Glutamatergic neuron (in vitro differentiated cells): ENCODE data around the gene ZNF564. TPM values are rescaled to one million over a fixed set of nuclear protein-coding genes. Genes with fewer than 3 reads are reported as not detected.
"Not testable (repeated sequence)": the region's sequence is repeated elsewhere in the genome, so short reads cannot be mapped to it uniquely, and the experiment has no call there.

Source experiments
- DNase-seq: peaks from one replicate; pipeline ENCODE4 v3.0.0; 2022
- H3K27ac Mint-ChIP-seq: one replicate; pipeline ENCODE4 v1.8.0; 2020; ENCODE audit warnings: mild to moderate bottlenecking, mixed read lengths, inconsistent platforms; ENCODE audit not compliant: unreplicated experiment
- H3K27me3 Mint-ChIP-seq: one replicate; pipeline ENCODE4 v1.8.0; 2020; ENCODE audit warnings: mild to moderate bottlenecking, moderate library complexity, mixed read lengths, inconsistent platforms; ENCODE audit not compliant: unreplicated experiment
- H3K36me3 Mint-ChIP-seq: one replicate; pipeline ENCODE4 v1.8.0; 2020; ENCODE audit warnings: mild to moderate bottlenecking, mixed read lengths, inconsistent platforms; ENCODE audit not compliant: unreplicated experiment
- H3K4me1 Mint-ChIP-seq: one replicate; pipeline ENCODE4 v1.8.0; 2020; ENCODE audit warnings: mild to moderate bottlenecking, low read depth, mixed read lengths, inconsistent platforms; ENCODE audit not compliant: unreplicated experiment
- H3K4me3 Mint-ChIP-seq: one replicate; pipeline ENCODE4 v1.8.0; 2020; ENCODE audit warnings: mild to moderate bottlenecking, mixed read lengths, inconsistent platforms; ENCODE audit not compliant: unreplicated experiment
- H3K9me3 Mint-ChIP-seq: one replicate; pipeline ENCODE4 v1.8.0; 2020; ENCODE audit warnings: mild to moderate bottlenecking, moderate library complexity, mixed read lengths, inconsistent platforms; ENCODE audit not compliant: unreplicated experiment
- CTCF ChIP-seq: fragments of 200-600 bp; sonication (generic); IDR thresholded peaks from one replicate; pipeline ENCODE4 v1.5.0; 2021; ENCODE audit not compliant: partially characterized antibody, unreplicated experiment
- total RNA-seq: library from RNA; stranded (reverse); fragmentation: NEBNext Ultra II Directional; extraction: Animal tissue kit (Norgen Biotek cat#: 25700); gene quantifications from one replicate; pipeline ENCODE4 v1.2.1, GENCODE V29; 2021; ENCODE audit not compliant: unreplicated experiment

The ZNF564 gene
- total RNA-seq, 1 donor from 2014 or later = 11.2 TPM

GRCh38 chr19:12580180-12580694 lies 29.0 kb upstream of the ZNF564 start:
- peaks cover 7% of the 10 kb centered on the region for H3K9me3 Mint-ChIP-seq
- TF ChIP-seq CTCF = no peak
- H3K36me3 Mint-ChIP-seq = peaks cover 62% of the 10 kb centered on the region
- H3K27me3 Mint-ChIP-seq = peaks cover 3% of the 10 kb centered on the region
- no peak overlapping the region for H3K4me3 Mint-ChIP-seq
- H3K27ac Mint-ChIP-seq = no peak overlapping the region
- H3K4me1 Mint-ChIP-seq = no peaks in the 10 kb centered on the region
- DNase-seq = no peak

GRCh38 chr19:12578641-12579040 lies 27.4 kb upstream of the ZNF564 start:
- Mint-ChIP-seq H3K27me3 (peaks cover 3% of the 10 kb centered on the region), H3K4me3 (no peak overlapping the region), H3K9me3 (peaks cover 10% of the 10 kb centered on the region), H3K27ac (no peak overlapping the region), H3K4me1 (peaks cover 3% of the 10 kb centered on the region), H3K36me3 (peaks cover 64% of the 10 kb centered on the region)
- DNase-seq = no peak
- no peak for TF ChIP-seq CTCF

GRCh38 chr19:12574036-12574435 lies 22.8 kb upstream of the ZNF564 start:
- H3K9me3 Mint-ChIP-seq = peaks cover 5% of the 10 kb centered on the region
- peaks cover 3% of the 10 kb centered on the region for H3K4me1 Mint-ChIP-seq
- no peak overlapping the region for H3K27ac Mint-ChIP-seq
- DNase-seq = no peak
- H3K36me3 Mint-ChIP-seq = peaks cover 29% of the 10 kb centered on the region
- TF ChIP-seq CTCF = no peak
- no peak overlapping the region for H3K4me3 Mint-ChIP-seq
- peaks cover 3% of the 10 kb centered on the region for H3K27me3 Mint-ChIP-seq

DNA sequence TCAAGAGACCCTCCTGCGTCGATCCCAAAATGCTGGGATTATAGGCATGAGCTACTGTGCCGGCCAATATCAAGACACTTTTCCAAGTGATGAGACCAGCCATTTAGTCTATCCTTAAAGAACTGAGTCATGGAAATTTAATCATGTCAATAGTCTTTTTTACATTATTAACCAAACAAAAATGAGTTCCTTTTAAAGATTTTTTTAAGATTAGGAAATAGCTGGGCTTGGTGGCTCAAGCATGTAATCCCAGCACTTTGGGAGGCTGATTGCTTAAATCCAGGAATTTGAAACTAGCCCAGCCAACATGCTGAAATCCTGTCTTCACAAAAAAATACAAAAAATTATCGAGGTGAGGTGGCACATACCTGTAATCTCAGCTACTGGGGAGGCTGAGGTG lies 16.7 kb upstream of the ZNF564 start:
- Mint-ChIP-seq H3K4me3 (no peak overlapping the region), H3K27ac (no peak overlapping the region), H3K27me3 (peaks cover 3% of the 10 kb centered on the region), H3K36me3 (no peaks in the 10 kb centered on the region), H3K4me1 (peaks cover 3% of the 10 kb centered on the region), H3K9me3 (no peaks in the 10 kb centered on the region)
- no peak for DNase-seq
- TF ChIP-seq CTCF = no peak

DNA sequence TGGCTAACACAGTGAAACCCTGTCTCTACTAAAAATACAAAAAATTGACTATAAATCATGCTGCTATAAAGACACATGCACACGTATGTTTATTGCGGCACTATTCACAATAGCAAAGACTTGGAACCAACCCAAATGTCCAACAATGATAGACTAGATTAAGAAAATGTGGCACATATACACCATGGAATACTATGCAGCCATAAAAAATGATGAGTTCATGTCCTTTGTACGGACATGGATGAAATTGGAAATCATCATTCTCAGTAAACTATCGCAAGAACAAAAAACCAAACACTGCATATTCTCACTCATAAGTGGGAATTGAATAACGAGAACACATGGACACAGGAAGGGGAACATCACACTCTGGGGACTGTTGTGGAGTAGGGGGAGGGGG lies 15.1 kb upstream of the ZNF564 start:
- not testable (repeated sequence) for DNase-seq, H3K9me3 Mint-ChIP-seq, H3K4me1 Mint-ChIP-seq, H3K27me3 Mint-ChIP-seq, H3K36me3 Mint-ChIP-seq, H3K27ac Mint-ChIP-seq, H3K4me3 Mint-ChIP-seq
